ENCODE data around the gene MUC5AC. TPM values are rescaled to one million over a fixed set of nuclear protein-coding genes. Genes with fewer than 3 reads are reported as not detected.

Gene MUC5AC
- total and polyA plus RNA-seq, 7 donors: 0.02 TPM; not detected in 6

DNA sequence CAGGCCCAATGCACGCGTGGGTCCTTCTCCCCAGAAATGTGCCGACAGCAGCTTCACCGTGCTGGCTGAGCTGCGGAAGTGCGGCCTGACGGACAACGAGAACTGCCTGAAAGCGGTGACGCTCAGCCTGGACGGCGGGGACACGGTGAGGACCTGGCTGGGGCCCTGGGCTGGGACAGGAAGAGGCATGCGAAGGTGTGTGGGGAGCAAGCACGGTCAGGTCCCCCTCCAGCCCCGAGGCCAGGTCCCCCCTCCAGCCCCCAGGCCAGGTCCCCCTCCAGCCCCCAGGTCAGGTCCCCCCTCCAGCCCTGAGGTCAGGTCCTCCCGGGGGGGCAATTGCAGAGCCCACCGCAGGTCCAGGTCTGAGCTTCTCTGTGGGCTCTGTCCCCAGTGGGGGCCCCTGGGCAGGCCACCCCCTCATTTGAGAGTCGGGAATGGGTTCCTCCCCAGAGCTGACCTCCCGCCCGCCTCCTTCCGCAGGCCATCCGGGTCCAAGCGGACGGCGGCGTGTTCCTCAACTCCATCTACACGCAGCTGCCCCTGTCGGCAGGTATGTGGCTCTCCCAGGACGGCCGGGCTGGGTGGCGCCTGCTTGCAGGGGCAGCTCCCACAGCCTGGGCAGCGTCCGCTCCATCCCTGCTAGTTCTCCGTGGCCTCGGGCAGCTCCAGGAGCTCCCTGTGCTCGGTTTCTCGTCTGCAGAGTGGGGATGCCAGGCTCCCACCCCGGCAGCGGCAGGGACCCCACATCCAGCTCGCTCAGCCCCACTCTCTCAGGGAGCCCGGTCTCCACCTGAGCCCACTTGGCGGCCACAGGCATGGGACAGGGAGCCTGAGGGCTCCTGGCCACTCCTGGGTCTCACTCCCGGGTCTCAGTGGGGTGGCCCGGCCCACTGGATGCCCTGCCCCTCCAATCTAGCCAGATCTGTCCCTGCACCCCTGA is 73.0 kb downstream of the MUC5AC start:
- H3K4me3 ChIP-seq: no peak overlapping the region
- TF ChIP-seq, protein P1, sequence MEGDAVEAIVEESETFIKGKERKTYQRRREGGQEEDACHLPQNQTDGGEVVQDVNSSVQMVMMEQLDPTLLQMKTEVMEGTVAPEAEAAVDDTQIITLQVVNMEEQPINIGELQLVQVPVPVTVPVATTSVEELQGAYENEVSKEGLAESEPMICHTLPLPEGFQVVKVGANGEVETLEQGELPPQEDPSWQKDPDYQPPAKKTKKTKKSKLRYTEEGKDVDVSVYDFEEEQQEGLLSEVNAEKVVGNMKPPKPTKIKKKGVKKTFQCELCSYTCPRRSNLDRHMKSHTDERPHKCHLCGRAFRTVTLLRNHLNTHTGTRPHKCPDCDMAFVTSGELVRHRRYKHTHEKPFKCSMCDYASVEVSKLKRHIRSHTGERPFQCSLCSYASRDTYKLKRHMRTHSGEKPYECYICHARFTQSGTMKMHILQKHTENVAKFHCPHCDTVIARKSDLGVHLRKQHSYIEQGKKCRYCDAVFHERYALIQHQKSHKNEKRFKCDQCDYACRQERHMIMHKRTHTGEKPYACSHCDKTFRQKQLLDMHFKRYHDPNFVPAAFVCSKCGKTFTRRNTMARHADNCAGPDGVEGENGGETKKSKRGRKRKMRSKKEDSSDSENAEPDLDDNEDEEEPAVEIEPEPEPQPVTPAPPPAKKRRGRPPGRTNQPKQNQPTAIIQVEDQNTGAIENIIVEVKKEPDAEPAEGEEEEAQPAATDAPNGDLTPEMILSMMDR (IDR thresholded peaks at IDR 0.05): no peak
- DNase-seq: peak; percentile 15 to 48

DNA sequence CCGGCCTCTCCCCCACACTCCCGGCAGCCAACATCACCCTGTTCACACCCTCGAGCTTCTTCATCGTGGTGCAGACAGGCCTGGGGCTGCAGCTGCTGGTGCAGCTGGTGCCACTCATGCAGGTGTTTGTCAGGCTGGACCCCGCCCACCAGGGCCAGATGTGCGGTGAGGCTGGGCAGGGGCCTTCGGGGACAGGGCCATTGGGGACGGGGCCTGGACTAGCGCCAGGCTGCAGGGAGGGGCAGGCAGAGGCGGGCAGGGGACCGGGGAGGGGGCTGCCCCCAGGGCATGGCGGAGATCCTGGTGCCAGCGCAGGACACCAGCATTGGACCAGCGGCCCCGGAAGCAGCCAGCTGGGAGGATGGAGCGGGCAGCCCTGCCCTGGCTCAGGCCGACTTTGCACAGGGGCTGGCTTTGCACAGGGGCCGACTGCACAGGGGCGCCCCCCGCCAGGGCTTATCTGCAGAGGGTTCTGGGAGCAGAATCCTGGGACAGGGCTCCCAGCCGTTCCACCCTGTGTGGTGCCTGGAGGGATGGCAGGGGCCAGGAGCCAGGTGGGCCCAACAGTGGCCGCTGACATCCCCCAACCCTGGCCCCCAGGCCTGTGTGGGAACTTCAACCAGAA is 73.8 kb downstream of the MUC5AC start:
- H3K27me3 ChIP-seq (ENCODE audit: insufficient read depth in 3 of 3, low read length in 2 of 3): peaks cover 0 to 44% (median 9%) of the 10 kb centered on the region in 3 donors
- H3K4me3 ChIP-seq: no peak overlapping the region
- ATAC-seq: no peak
- 30 to 38% (median 38%) methylated on average over 20 to 22 of the region's 22 CpGs for WGBS, 3 donors
- TF ChIP-seq, protein P1 (IDR thresholded peaks at IDR 0.05): no peak
- intact Hi-C loops (cut with DNase I): no loop called here
- H3K9me3 ChIP-seq: no peaks in the 10 kb centered on the region
- no peak overlapping the region for H3K27ac ChIP-seq
- no peaks in the 10 kb centered on the region for H3K36me3 ChIP-seq (ENCODE audit: insufficient read depth in 1 of 2, low read depth in 1 of 2)
- peak; percentile 9 to 45 for DNase-seq
- no peaks in the 10 kb centered on the region for H3K4me1 ChIP-seq

More for the DNA sequence above, 73.0 kb downstream of the MUC5AC start:
- Histone ChIP-seq H3K9me3 (no peaks in the 10 kb centered on the region), H3K4me1 (no peaks in the 10 kb centered on the region), H3K36me3 (ENCODE audit: insufficient read depth in 1 of 2, low read depth in 1 of 2) (no peaks in the 10 kb centered on the region), H3K27ac (no peak overlapping the region), H3K27me3 (ENCODE audit: insufficient read depth in 3 of 3, low read length in 2 of 3) (peaks cover 0 to 49% (median 9%) of the 10 kb centered on the region in 3 donors)
- ATAC-seq: no peak
- WGBS, 3 donors: 68 to 70% (median 70%) methylated on average over 37 to 45 of the region's 45 CpGs
- intact Hi-C loops (cut with DNase I): no loop called here

DNA sequence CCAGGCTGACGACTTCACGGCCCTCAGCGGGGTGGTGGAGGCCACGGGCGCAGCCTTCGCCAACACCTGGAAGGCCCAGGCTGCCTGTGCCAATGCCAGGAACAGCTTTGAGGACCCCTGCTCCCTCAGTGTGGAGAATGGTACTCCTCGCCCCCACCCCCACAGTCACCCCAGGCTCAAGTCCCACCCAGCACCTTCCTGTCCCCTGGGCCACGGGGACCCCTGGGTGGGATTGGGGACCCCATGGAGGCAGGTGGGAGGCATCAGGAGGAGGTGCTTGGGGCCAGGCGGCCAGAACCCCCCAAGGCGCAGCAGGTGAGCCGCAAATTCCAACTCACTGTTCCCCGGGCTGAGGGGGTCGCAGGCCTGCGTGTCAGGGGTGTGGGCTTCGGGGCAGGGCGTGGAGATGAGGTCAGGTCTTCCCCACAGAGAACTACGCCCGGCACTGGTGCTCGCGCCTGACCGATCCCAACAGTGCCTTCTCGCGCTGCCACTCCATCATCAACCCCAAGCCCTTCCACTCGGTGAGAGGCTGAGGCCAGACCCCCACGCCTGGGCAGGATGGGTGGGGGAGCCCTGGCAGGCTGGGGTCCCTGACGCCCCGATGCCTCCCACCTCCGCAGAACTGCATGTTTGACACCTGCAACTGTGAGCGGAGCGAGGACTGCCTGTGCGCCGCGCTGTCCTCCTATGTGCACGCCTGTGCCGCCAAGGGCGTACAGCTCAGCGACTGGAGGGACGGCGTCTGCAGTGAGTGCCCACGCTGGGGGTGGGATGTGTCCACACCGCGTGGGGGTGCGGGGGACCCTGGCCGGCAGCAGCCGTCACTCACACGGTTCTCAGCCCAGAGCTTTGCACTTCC is 74.5 kb downstream of the MUC5AC start:
- TF ChIP-seq, protein P1 (IDR thresholded peaks at IDR 0.05): no peak
- no peak overlapping the region for H3K4me3 ChIP-seq
- no peaks in the 10 kb centered on the region for H3K36me3 ChIP-seq (ENCODE audit: insufficient read depth in 1 of 2, low read depth in 1 of 2)
- H3K27me3 ChIP-seq (ENCODE audit: insufficient read depth in 3 of 3, low read length in 2 of 3): peaks cover 0 to 40% (median 9%) of the 10 kb centered on the region in 3 donors
- H3K9me3 ChIP-seq: no peaks in the 10 kb centered on the region
- no peaks in the 10 kb centered on the region for H3K4me1 ChIP-seq
- DNase-seq: peak; percentile 8 to 47
- no peak overlapping the region for H3K27ac ChIP-seq
- ATAC-seq: no peak
- intact Hi-C loops (cut with DNase I): no loop called here
- WGBS, 3 donors: 74 to 82% (median 82%) methylated on average over 40 to 46 of the region's 46 CpGs

DNA sequence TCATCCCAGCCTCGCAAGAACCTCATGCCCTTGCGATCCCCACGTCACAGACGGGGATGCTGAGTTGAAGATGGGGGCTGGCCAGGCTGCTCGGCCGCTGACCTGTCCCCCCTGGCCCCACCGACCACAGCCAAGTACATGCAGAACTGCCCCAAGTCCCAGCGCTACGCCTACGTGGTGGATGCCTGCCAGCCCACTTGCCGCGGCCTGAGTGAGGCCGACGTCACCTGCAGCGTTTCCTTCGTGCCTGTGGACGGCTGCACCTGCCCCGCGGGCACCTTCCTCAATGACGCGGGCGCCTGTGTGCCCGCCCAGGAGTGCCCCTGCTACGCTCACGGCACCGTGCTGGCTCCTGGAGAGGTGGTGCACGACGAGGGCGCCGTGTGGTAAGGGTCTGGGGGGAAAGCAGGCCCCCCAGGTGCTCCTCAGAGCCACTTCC is 75.1 kb downstream of the MUC5AC start:
- H3K4me1 ChIP-seq: no peaks in the 10 kb centered on the region
- 70 to 74% (median 73%) methylated on average over 28 to 30 of the region's 30 CpGs for WGBS, 3 donors
- no peak overlapping the region for H3K27ac ChIP-seq
- H3K9me3 ChIP-seq: no peaks in the 10 kb centered on the region
- DNase-seq (peak; percentile 7 to 49), ATAC-seq (no peak)
- H3K27me3 ChIP-seq (ENCODE audit: insufficient read depth in 3 of 3, low read length in 2 of 3): peaks cover 0 to 34% (median 7%) of the 10 kb centered on the region in 3 donors
- intact Hi-C loops (cut with DNase I): no loop called here
- H3K4me3 ChIP-seq: no peak overlapping the region
- H3K36me3 ChIP-seq (ENCODE audit: insufficient read depth in 1 of 2, low read depth in 1 of 2): no peaks in the 10 kb centered on the region
- TF ChIP-seq, protein P1 (IDR thresholded peaks at IDR 0.05): no peak
